HEK293 (cell line): ENCODE data around the gene POU4F3.

Experiments used
- CTCF ChIA-PET: fragments of 350-600 bp; formaldehyde crosslinking; extraction: SDS; loops from one replicate; lab custom pipeline; 2021; ENCODE audit warnings: antibody characterized with exemption; lab: Yijun Ruan, JAX
- POLR2A ChIA-PET: fragments of 300-600 bp; formaldehyde crosslinking; extraction: SDS; loops from one replicate; lab custom pipeline; 2020; ENCODE audit warnings: antibody characterized with exemption, inconsistent platforms; lab: Yijun Ruan, JAX
- H3K27ac ChIP-seq: fragments of 200-500 bp; sonication (Bioruptor generic); 2 replicates; pipeline ENCODE4 v1.5.1; 2014; ENCODE audit warnings: low read depth, low read length, control low read depth, inconsistent platforms; ENCODE audit errors: extremely low read depth
- H3K36me3 ChIP-seq, 2 experiments: fragments of 200-500 bp in 1 of 2; sonication (Bioruptor generic) in 1 of 2; 1 replicate in 1 of 2; 2 replicates in 1 of 2; pipeline ENCODE4 v1.5.1; 2014 to 2017; ENCODE audit warnings: inconsistent platforms in 2 of 2, low read length in 2 of 2; ENCODE audit not compliant: control insufficient read depth in 2 of 2, insufficient read depth in 1 of 2
- H3K4me1 ChIP-seq: fragments of 200-500 bp; sonication (Bioruptor generic); 2 replicates; pipeline ENCODE4 v1.5.1; 2014; ENCODE audit warnings: mild to moderate bottlenecking, low read length, inconsistent platforms; ENCODE audit not compliant: control insufficient read depth, insufficient read depth
- H3K4me3 ChIP-seq: 2 replicates; pipeline ENCODE4 v1.5.1; 2011; ENCODE audit warnings: low read depth, mild to moderate bottlenecking, control low read depth, low read length, moderate library complexity
- H3K9me3 ChIP-seq: fragments of 200-500 bp; sonication (Bioruptor generic); 2 replicates; pipeline ENCODE4 v1.5.1; 2014; ENCODE audit warnings: low read depth, low read length, inconsistent platforms; ENCODE audit not compliant: control insufficient read depth, insufficient read depth
- HOXA7 ChIP-seq: sonication (generic); formaldehyde crosslinking; IDR thresholded peaks from 2 replicates; pipeline ENCODE4 v1.8.1; 2022; ENCODE audit warnings: missing genetic modification reagents, borderline replicate concordance
- KLF10 ChIP-seq: fragments of 450-650 bp; IDR thresholded peaks from 2 replicates; pipeline ENCODE4 v1.5.1; 2018; ENCODE audit warnings: missing biosample characterization, mild to moderate bottlenecking, missing genetic modification characterization
- MYNN ChIP-seq: fragments of 450-650 bp; formaldehyde crosslinking; IDR thresholded peaks from 2 replicates; pipeline ENCODE4 v1.5.1; 2016; ENCODE audit warnings: missing biosample characterization, missing genetic modification characterization, borderline replicate concordance
- SETDB1 ChIP-seq: IDR thresholded peaks from one replicate; pipeline ENCODE4 v1.6.1; 2017; ENCODE audit warnings: mild to moderate bottlenecking, low read length, moderate library complexity, mixed read lengths; ENCODE audit not compliant: insufficient read length
- SP3 ChIP-seq: fragments of 450-650 bp; formaldehyde crosslinking; IDR thresholded peaks from 2 replicates; pipeline ENCODE4 v1.5.1; 2016; ENCODE audit warnings: missing biosample characterization, missing genetic modification characterization
- ZBTB21 ChIP-seq: fragments of 450-650 bp; formaldehyde crosslinking; IDR thresholded peaks from 2 replicates; pipeline ENCODE4 v1.5.1; 2017; ENCODE audit warnings: missing biosample characterization, missing genetic modification characterization
- ZBTB7A ChIP-seq: fragments of 450-650 bp; formaldehyde crosslinking; IDR thresholded peaks from 2 replicates; pipeline ENCODE4 v1.5.1; 2016; ENCODE audit warnings: low read depth, missing biosample characterization, missing genetic modification characterization
- ZNF16 ChIP-seq: fragments of 450-650 bp; formaldehyde crosslinking; IDR thresholded peaks from 2 replicates; pipeline ENCODE4 v1.5.1; 2016; ENCODE audit warnings: low read depth, missing biosample characterization, missing genetic modification characterization
- ZNF211 ChIP-seq: fragments of 450-650 bp; formaldehyde crosslinking; IDR thresholded peaks from 2 replicates; pipeline ENCODE4 v1.5.1; 2016; ENCODE audit warnings: low read depth, missing biosample characterization, missing genetic modification characterization
- ZNF354C ChIP-seq: fragments of 450-650 bp; formaldehyde crosslinking; IDR thresholded peaks from 2 replicates; pipeline ENCODE4 v1.5.1; 2016; ENCODE audit warnings: missing biosample characterization, missing genetic modification characterization, low read depth, borderline replicate concordance
- ZNF558 ChIP-seq: fragments of 450-650 bp; formaldehyde crosslinking; IDR thresholded peaks from 2 replicates; pipeline ENCODE4 v1.5.1; 2016; ENCODE audit warnings: missing biosample characterization, missing genetic modification characterization
- ZNF596 ChIP-seq: fragments of 450-650 bp; IDR thresholded peaks from 2 replicates; pipeline ENCODE4 v1.5.0; 2018; ENCODE audit warnings: missing biosample characterization, mild to moderate bottlenecking, missing genetic modification characterization, moderate library complexity
- ZNF837 ChIP-seq: fragments of 450-650 bp; formaldehyde crosslinking; IDR thresholded peaks from 2 replicates; pipeline ENCODE4 v1.5.1; 2016; ENCODE audit warnings: missing biosample characterization, missing genetic modification characterization
- ZSCAN30 ChIP-seq: fragments of 450-650 bp; IDR thresholded peaks from 2 replicates; pipeline ENCODE4 v1.5.1; 2018; ENCODE audit warnings: missing biosample characterization, mild to moderate bottlenecking, missing genetic modification characterization, moderate library complexity
- TF ChIP-seq, protein P1 (sequence below): fragments of 450-650 bp; formaldehyde crosslinking; IDR thresholded peaks from 2 replicates; pipeline ENCODE4 v1.5.1; 2016; ENCODE audit warnings: missing biosample characterization, missing genetic modification characterization
- TF ChIP-seq, protein P2 (sequence below): fragments of 450-650 bp; formaldehyde crosslinking; IDR thresholded peaks from 2 replicates; pipeline ENCODE4 v1.5.1; 2016; ENCODE audit warnings: missing biosample characterization, missing genetic modification characterization
- TF ChIP-seq, protein P3 (sequence below): IDR thresholded peaks from 2 replicates; pipeline ENCODE4 v1.6.1; 2011; ENCODE audit warnings: mild to moderate bottlenecking, low read depth, low read length, borderline replicate concordance
- TF ChIP-seq, protein P4 (sequence below): fragments of 450-650 bp; formaldehyde crosslinking; IDR thresholded peaks from 2 replicates; pipeline ENCODE4 v1.5.1; 2016; ENCODE audit warnings: missing biosample characterization, missing genetic modification characterization
- TF ChIP-seq, protein P5 (sequence below): fragments of 450-650 bp; formaldehyde crosslinking; IDR thresholded peaks from 2 replicates; pipeline ENCODE4 v1.5.1; 2016; ENCODE audit warnings: missing biosample characterization, missing genetic modification characterization, borderline replicate concordance

The POU4F3 gene

DNA sequence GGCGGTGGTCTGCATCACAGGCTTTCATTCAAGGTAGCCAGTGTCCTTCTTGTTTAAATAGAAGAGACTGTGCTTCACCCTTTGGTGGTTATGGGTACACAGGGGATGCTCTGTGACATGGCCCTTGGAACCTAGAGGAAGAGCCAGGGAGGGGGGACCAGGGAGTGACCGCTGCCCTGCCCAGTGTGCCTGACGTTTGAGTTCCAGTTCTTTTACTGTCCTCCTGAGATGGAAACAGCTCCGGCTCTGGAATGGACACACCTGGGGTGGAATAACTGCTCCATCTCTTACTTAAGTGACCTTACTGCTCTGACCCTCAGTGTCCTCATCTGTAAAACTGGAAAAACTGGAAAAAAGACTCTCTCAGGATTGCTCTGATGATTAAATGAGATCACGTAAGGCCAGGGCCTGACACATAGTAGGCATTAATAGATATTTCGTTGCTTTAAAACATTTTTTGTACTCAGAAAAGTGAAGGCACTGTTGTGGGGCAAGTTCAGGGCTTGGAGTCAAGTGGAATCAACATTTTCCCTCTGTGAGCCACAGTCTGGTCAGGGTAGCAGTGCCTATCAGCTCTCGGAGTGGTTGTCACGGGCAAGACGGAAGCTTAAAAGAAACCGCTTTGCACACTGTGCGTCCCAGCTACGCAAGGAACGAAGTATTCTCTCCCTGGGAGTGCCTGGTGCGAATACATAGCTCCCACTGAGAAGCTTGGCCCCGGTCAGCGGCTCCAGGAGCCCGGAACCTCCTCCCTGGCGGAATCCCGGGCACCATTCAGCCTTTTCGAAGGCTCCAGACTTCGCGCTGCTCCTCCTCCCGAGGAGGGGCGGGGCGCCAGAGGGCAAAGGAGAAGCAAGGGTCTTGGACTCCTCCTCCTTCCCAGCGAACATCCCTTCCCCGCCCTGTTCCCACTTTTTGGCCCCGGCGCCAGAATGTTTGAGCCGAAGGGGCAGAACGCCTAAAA lies 5.8 kb downstream of the POU4F3 start (continued):
- TF ChIP-seq, protein P1, sequence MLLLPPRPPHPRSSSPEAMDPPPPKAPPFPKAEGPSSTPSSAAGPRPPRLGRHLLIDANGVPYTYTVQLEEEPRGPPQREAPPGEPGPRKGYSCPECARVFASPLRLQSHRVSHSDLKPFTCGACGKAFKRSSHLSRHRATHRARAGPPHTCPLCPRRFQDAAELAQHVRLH (tag by site-specific recombination) = no peak
- TF ChIP-seq, protein P2, sequence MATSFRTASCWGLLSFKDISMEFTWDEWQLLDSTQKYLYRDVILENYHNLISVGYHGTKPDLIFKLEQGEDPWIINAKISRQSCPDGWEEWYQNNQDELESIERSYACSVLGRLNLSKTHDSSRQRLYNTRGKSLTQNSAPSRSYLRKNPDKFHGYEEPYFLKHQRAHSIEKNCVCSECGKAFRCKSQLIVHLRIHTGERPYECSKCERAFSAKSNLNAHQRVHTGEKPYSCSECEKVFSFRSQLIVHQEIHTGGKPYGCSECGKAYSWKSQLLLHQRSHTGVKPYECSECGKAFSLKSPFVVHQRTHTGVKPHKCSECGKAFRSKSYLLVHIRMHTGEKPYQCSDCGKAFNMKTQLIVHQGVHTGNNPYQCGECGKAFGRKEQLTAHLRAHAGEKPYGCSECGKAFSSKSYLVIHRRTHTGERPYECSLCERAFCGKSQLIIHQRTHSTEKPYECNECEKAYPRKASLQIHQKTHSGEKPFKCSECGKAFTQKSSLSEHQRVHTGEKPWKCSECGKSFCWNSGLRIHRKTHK (tag by site-specific recombination) = no peak

DNA sequence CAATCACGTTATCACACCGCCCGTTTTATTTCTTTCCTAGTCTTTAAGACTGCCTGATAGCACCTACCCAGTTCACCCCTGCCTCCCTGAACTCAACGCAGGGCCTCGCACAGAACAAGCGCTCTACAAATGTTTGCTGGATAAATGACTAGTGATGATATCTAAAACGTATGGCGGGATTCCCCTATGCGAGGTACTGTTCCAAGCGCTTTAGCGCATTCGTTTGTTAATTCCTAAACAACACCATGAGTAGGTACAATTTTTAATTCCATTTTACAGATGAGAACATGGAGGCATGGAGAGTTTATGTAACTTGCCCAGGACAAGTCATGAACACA lies 6.6 kb downstream of the POU4F3 start:
- Histone ChIP-seq H3K9me3 (no peaks in the 10 kb centered on the region), H3K4me1 (no peaks in the 10 kb centered on the region), H3K36me3 (no peaks in the 10 kb centered on the region), H3K27ac (no peak overlapping the region), H3K4me3 (no peak overlapping the region)
- CTCF ChIA-PET = no interaction called here
- TF ChIP-seq SP3 = no peak
- no peak for TF ChIP-seq KLF10 (tag by site-specific recombination)
- TF ChIP-seq ZNF837 (tag by site-specific recombination) = no peak
- TF ChIP-seq, protein P3, sequence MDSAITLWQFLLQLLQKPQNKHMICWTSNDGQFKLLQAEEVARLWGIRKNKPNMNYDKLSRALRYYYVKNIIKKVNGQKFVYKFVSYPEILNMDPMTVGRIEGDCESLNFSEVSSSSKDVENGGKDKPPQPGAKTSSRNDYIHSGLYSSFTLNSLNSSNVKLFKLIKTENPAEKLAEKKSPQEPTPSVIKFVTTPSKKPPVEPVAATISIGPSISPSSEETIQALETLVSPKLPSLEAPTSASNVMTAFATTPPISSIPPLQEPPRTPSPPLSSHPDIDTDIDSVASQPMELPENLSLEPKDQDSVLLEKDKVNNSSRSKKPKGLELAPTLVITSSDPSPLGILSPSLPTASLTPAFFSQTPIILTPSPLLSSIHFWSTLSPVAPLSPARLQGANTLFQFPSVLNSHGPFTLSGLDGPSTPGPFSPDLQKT = no peak
- TF ChIP-seq ZNF596 (tag by site-specific recombination) = no peak
- POLR2A ChIA-PET = no interaction called here

DNA sequence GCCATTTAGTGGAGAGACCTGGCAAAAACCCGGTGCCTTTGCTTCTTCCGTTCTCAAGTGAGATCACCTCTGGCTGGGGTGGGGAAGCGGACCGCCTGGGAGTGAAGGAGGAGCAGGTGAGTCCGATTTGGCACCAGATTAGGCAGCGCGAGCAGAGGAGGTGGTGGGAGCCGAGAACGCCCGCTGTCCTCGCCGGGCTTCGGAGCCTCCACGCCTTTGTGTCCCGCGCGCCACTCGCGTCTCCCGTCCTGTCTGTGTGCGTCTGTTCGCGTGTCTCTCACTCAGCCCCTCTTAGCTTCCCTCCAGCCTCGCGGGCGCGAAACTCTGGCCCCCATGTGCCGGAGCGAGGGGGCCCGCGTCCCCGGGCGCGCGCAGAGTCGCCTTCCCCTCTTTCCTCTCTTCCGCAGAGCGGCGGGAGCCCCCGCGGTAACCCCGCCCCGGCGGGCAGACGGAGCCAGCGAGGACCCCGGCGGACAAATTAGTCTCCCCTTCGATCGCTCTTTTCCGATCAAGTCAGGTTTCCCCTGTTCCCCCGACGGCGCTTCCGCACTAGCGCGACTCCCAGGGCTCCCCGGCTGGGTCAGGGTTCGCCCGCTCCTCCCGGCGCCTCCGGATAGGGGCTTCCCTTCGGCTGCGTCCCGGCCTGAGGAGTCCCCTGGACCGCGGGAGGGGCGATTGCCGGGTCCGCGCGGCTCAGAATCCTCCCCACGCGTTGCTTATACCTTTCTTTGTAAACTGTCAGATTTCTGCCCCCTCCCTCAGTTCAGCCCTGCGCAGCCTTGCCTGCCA lies 7.1 kb downstream of the POU4F3 start:
- H3K9me3 ChIP-seq = no peaks in the 10 kb centered on the region
- ChIA-PET CTCF (no interaction called here), POLR2A (no interaction called here)
- H3K36me3 ChIP-seq = no peaks in the 10 kb centered on the region
- TF ChIP-seq ZNF211 = no peak
- no peak for TF ChIP-seq SETDB1
- no peak for TF ChIP-seq HOXA7 (CRISPR knock-in tag)
- TF ChIP-seq, protein P4, sequence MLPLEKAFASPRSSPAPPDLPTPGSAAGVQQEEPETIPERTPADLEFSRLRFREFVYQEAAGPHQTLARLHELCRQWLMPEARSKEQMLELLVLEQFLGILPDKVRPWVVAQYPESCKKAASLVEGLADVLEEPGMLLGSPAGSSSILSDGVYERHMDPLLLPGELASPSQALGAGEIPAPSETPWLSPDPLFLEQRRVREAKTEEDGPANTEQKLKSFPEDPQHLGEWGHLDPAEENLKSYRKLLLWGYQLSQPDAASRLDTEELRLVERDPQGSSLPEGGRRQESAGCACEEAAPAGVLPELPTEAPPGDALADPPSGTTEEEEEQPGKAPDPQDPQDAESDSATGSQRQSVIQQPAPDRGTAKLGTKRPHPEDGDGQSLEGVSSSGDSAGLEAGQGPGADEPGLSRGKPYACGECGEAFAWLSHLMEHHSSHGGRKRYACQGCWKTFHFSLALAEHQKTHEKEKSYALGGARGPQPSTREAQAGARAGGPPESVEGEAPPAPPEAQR = no peak
- TF ChIP-seq ZNF354C = no peak
- no peak for TF ChIP-seq MYNN (tag by site-specific recombination)
- TF ChIP-seq, protein P5, sequence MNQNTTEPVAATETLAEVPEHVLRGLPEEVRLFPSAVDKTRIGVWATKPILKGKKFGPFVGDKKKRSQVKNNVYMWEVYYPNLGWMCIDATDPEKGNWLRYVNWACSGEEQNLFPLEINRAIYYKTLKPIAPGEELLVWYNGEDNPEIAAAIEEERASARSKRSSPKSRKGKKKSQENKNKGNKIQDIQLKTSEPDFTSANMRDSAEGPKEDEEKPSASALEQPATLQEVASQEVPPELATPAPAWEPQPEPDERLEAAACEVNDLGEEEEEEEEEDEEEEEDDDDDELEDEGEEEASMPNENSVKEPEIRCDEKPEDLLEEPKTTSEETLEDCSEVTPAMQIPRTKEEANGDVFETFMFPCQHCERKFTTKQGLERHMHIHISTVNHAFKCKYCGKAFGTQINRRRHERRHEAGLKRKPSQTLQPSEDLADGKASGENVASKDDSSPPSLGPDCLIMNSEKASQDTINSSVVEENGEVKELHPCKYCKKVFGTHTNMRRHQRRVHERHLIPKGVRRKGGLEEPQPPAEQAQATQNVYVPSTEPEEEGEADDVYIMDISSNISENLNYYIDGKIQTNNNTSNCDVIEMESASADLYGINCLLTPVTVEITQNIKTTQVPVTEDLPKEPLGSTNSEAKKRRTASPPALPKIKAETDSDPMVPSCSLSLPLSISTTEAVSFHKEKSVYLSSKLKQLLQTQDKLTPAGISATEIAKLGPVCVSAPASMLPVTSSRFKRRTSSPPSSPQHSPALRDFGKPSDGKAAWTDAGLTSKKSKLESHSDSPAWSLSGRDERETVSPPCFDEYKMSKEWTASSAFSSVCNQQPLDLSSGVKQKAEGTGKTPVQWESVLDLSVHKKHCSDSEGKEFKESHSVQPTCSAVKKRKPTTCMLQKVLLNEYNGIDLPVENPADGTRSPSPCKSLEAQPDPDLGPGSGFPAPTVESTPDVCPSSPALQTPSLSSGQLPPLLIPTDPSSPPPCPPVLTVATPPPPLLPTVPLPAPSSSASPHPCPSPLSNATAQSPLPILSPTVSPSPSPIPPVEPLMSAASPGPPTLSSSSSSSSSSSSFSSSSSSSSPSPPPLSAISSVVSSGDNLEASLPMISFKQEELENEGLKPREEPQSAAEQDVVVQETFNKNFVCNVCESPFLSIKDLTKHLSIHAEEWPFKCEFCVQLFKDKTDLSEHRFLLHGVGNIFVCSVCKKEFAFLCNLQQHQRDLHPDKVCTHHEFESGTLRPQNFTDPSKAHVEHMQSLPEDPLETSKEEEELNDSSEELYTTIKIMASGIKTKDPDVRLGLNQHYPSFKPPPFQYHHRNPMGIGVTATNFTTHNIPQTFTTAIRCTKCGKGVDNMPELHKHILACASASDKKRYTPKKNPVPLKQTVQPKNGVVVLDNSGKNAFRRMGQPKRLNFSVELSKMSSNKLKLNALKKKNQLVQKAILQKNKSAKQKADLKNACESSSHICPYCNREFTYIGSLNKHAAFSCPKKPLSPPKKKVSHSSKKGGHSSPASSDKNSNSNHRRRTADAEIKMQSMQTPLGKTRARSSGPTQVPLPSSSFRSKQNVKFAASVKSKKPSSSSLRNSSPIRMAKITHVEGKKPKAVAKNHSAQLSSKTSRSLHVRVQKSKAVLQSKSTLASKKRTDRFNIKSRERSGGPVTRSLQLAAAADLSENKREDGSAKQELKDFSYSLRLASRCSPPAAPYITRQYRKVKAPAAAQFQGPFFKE (tag by site-specific recombination) = no peak
- TF ChIP-seq ZNF16 (tag by site-specific recombination) = no peak
- no peak for TF ChIP-seq ZSCAN30 (tag by site-specific recombination)
- no peak for TF ChIP-seq ZNF558
- TF ChIP-seq ZBTB21 (tag by site-specific recombination) = no peak
- TF ChIP-seq ZBTB7A = no peak
- TF ChIP-seq, all 188 proteins: peak for 0
- Histone ChIP-seq H3K27ac (no peak overlapping the region), H3K4me1 (no peaks in the 10 kb centered on the region), H3K4me3 (no peak overlapping the region)
